OCI-LY1 (cell line): ENCODE measurements around the gene DNAH11.

Experiments
- CTCF ChIP-seq: fragments of 200-600 bp; sonication (generic), shearing (Covaris generic); IDR thresholded peaks from 2 replicates; pipeline ENCODE4 v1.5.1; 2017; ENCODE audit warnings: mild to moderate bottlenecking, antibody characterized with exemption, low read length, moderate library complexity, mixed read lengths
- EZH2 ChIP-seq: fragments of 200-600 bp; sonication (generic), shearing (Covaris generic); IDR thresholded peaks from 2 replicates; pipeline ENCODE4 v1.8.0; 2017; ENCODE audit warnings: borderline replicate concordance, mixed run types, mild to moderate bottlenecking, antibody characterized with exemption, low read length, moderate library complexity, mixed read lengths

- TF ChIP-seq CTCF (no peak), EZH2 (no peak)
Measured at GRCh38 chr7:21869785-21870402, 327.1 kb downstream of the DNAH11 start.
